ENCODE data around the gene RP2. TPM values are rescaled to one million over a fixed set of nuclear protein-coding genes. Genes with fewer than 3 reads are reported as not detected.

RP2 gene
- total RNA-seq, 1 experiment from 2014 or later, result 5.1 TPM

- Histone ChIP-seq H3K18ac (ENCODE audit: insufficient read length, low read depth, low read length) (no peak overlapping the region), H4K91ac (ENCODE audit: insufficient read length, low read depth, low read length) (no peak overlapping the region), H3K79me2 (ENCODE audit: insufficient read depth, low read length) (peaks cover 10% of the 10 kb centered on the region; the same call in 1 of the 2 replicates), H3K14ac (ENCODE audit: insufficient read depth, low read length) (no peak overlapping the region), H3K4ac (ENCODE audit: low read depth, low read length) (no peak overlapping the region), H3K79me1 (ENCODE audit: insufficient read depth, low read depth, low read length, poor library complexity, severe bottlenecking) (peaks cover 7% of the 10 kb centered on the region), H3K9me3 (ENCODE audit: control insufficient read depth, low read depth, low read length) (peaks cover 25% of the 10 kb centered on the region), H3T11ph (ENCODE audit: low read length) (no peak overlapping the region), H4K20me1 (ENCODE audit: control insufficient read depth, insufficient read depth, insufficient read length) (no peaks in the 10 kb centered on the region), H2AFZ (ENCODE audit: low read length) (no peak overlapping the region), H2BK5ac (ENCODE audit: insufficient read length, low read length) (no peak overlapping the region), H3K56ac (ENCODE audit: insufficient read length, low read depth, low read length) (no peak overlapping the region), H2BK15ac (ENCODE audit: low read depth, low read length) (no peak overlapping the region), H2BK20ac (ENCODE audit: low read depth, low read length, poor library complexity, severe bottlenecking) (no peak overlapping the region), H3K23me2 (ENCODE audit: insufficient read length, low read depth, low read length, poor library complexity, severe bottlenecking) (peaks cover 6% of the 10 kb centered on the region), H3K4me2 (ENCODE audit: insufficient read depth, insufficient read length, low read length) (no peak overlapping the region), H4K8ac (replicated peaks; ENCODE audit: insufficient read length, low read depth, low read length) (no peak overlapping the region), H3K4me1 (ENCODE audit: insufficient read depth, low read length) (peaks cover 2% of the 10 kb centered on the region; the same call in 1 of the 2 replicates), H2BK12ac (ENCODE audit: insufficient read length, low read depth, low read length) (no peak overlapping the region), H3K23ac (ENCODE audit: insufficient read length, low read depth, low read length) (no peak overlapping the region), H2BK120ac (ENCODE audit: low read depth, low read length, poor library complexity, severe bottlenecking) (no peak overlapping the region), H2AK5ac (ENCODE audit: insufficient read length, low read length) (no peak overlapping the region), H3K9ac (ENCODE audit: extremely low read depth, insufficient read length, low read length) (no peak overlapping the region), H3K27me3 (ENCODE audit: insufficient read depth, low read length) (no peaks in the 10 kb centered on the region), H4K5ac (ENCODE audit: insufficient read length, low read depth, low read length) (no peak overlapping the region), H3K27ac (ENCODE audit: insufficient read length, low read depth, low read length) (no peak overlapping the region)
- peaks cover 21 to 36% of the 10 kb centered on the region in 2 experiments for H3K4me1 Mint-ChIP-seq
- peaks cover 83 to 85% of the 10 kb centered on the region in 2 experiments for H3K9me3 Mint-ChIP-seq
- peaks cover 21 to 26% (median 23%) of the 10 kb centered on the region in 3 experiments for H3K36me3 Mint-ChIP-seq (ENCODE audit: insufficient read depth in 1 of 3, low read depth in 3 of 3)
- no peak for TF ChIP-seq CTCF (conservative IDR thresholded peaks at IDR 0.05)
- H3K27ac Mint-ChIP-seq, result no peak overlapping the region
- no CpG with 5 or more reads among the region's 1 CpG for WGBS (ENCODE audit: extremely low coverage, insufficient read length, low lambda C conversion rate)
- H3K4me3 Mint-ChIP-seq, result no peak overlapping the region
- DNase-seq, result no peak
- H3K27me3 Mint-ChIP-seq (ENCODE audit: low read depth), result no peaks in the 10 kb centered on the region
These were observed 81.6 kb downstream of the RP2 start for GRCh38 chrX:46918434-46918833.

Measured in H9 (cell line).